HUES64 (cell line): ENCODE results near the gene H2BW2.
"Not testable (repeated sequence)": the region's sequence is repeated elsewhere in the genome, so short reads cannot be mapped to it uniquely, and the experiment has no call there.

Source experiments
- H3K27ac ChIP-seq: 2 replicates; pipeline ENCODE4 v1.7.0; 2013; ENCODE audit warnings: low read depth, low read length, inconsistent platforms
- H3K27me3 ChIP-seq: 2 replicates; pipeline ENCODE4 v1.6.1; 2013; ENCODE audit warnings: mild to moderate bottlenecking, low read length; ENCODE audit not compliant: insufficient read depth
- H3K36me3 ChIP-seq: 2 replicates; pipeline ENCODE4 v1.6.1; 2013; ENCODE audit warnings: mild to moderate bottlenecking, low read length; ENCODE audit not compliant: insufficient read depth
- H3K4me1 ChIP-seq: 2 replicates; pipeline ENCODE4 v1.6.1; 2013; ENCODE audit warnings: mild to moderate bottlenecking, low read length, moderate library complexity; ENCODE audit not compliant: insufficient read depth
- H3K4me3 ChIP-seq: 2 replicates; pipeline ENCODE4 v1.5.1; 2013; ENCODE audit warnings: mild to moderate bottlenecking, low read length, moderate library complexity
- H3K9ac ChIP-seq: 2 replicates; pipeline ENCODE4 v1.6.1; 2013; ENCODE audit warnings: mild to moderate bottlenecking, low read depth, low read length
- H3K9me3 ChIP-seq: 2 replicates; pipeline ENCODE4 v1.6.1; 2013; ENCODE audit warnings: low read depth, low read length; ENCODE audit not compliant: insufficient read depth
- WGBS: fragments of 150-250, 120-280 bp; methylation state at CpG from one replicate; pipeline ENCODE4 v1.1.7; 2013; ENCODE audit warnings: missing lambda C conversion rate; 5-methylcytosine and 5-hydroxymethylcytosine counted together

Gene H2BW2

GRCh38 chrX:104075778-104076445 is 36.2 kb downstream of the H2BW2 start, which contains the start of gene TMSB15C:
TSS of gene TMSB15C (minus strand) at chrX:104076236.
- not testable (repeated sequence) for H3K36me3 ChIP-seq, H3K9me3 ChIP-seq, H3K27me3 ChIP-seq, H3K27ac ChIP-seq, H3K4me3 ChIP-seq, H3K4me1 ChIP-seq, H3K9ac ChIP-seq
- WGBS = no CpG with 5 or more reads among the region's 46 CpGs

GRCh38 chrX:104077854-104078253 is 38.1 kb downstream of the H2BW2 start:
- not testable (repeated sequence) for H3K27me3 ChIP-seq, H3K36me3 ChIP-seq, H3K4me1 ChIP-seq, H3K9ac ChIP-seq, H3K9me3 ChIP-seq, H3K27ac ChIP-seq, H3K4me3 ChIP-seq
- WGBS = no CpG with 5 or more reads among the region's 6 CpGs

DNA sequence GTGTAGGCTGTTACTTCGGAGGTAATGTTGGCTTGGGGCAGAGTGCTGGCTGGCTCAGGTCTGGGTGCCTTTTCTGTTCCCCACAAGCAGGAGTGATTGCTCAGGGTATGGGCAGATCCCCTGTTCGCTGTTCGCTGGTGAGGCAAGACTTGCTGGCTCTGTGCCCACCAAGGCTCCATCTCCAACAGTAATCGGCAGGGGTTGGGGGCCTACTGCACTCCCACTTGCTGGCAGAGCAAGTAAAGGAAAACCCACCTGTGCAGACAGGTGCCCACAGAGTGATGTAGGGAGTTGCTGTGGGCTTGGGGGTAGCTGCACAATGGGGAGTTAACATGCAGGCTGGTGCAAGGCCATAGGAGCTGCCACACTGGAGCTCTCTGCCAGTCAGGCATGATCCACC is 44.3 kb downstream of the H2BW2 start:
- no peaks in the 10 kb centered on the region for H3K36me3 ChIP-seq
- no peaks in the 10 kb centered on the region for H3K27me3 ChIP-seq
- no peak overlapping the region for H3K27ac ChIP-seq
- no peaks in the 10 kb centered on the region for H3K9me3 ChIP-seq
- WGBS = 90% methylated on average over 4 of the region's 4 CpGs
- H3K9ac ChIP-seq = no peak overlapping the region
- H3K4me3 ChIP-seq = no peak overlapping the region
- no peaks in the 10 kb centered on the region for H3K4me1 ChIP-seq

- no peaks in the 10 kb centered on the region for H3K4me1 ChIP-seq
- H3K4me3 ChIP-seq = no peak overlapping the region
- H3K36me3 ChIP-seq = no peaks in the 10 kb centered on the region
- H3K27ac ChIP-seq = no peak overlapping the region
- WGBS = 91% methylated on average over 5 of the region's 5 CpGs
- no peak overlapping the region for H3K9ac ChIP-seq
- no peaks in the 10 kb centered on the region for H3K27me3 ChIP-seq
- H3K9me3 ChIP-seq = no peaks in the 10 kb centered on the region
These were observed 45.0 kb downstream of the H2BW2 start for GRCh38 chrX:104084534-104085277.

- Histone ChIP-seq H3K4me3 (no peak overlapping the region), H3K9me3 (no peaks in the 10 kb centered on the region), H3K36me3 (no peaks in the 10 kb centered on the region), H3K27ac (no peak overlapping the region), H3K4me1 (no peaks in the 10 kb centered on the region), H3K27me3 (no peaks in the 10 kb centered on the region), H3K9ac (no peak overlapping the region)
- 94% methylated on average over 7 of the region's 7 CpGs for WGBS
These were observed 45.7 kb downstream of the H2BW2 start for GRCh38 chrX:104085477-104085876.

DNA sequence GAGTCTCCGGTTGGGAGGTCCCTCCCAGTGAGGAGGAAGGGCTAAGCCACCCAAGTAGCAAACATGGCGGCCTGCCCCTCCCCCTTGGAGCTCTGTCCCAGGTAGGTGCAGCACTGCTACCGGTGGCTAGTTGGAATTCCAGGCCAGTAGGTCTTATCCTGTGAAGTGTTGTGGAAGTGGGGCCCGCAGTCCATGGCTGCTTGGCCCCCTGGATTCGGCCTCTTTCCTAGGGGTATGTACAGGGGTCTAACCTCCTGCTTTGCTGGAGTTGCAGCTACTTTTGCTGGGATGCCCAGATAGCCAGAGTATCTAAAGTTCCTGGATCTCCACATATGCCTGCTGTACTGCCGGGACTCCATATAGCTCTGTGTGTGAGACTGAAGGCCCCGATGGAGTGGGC is 46.2 kb downstream of the H2BW2 start:
- H3K4me1 ChIP-seq = no peaks in the 10 kb centered on the region
- no peaks in the 10 kb centered on the region for H3K27me3 ChIP-seq
- H3K27ac ChIP-seq = no peak overlapping the region
- no peak overlapping the region for H3K4me3 ChIP-seq
- H3K9me3 ChIP-seq = no peaks in the 10 kb centered on the region
- no peaks in the 10 kb centered on the region for H3K36me3 ChIP-seq
- 86% methylated on average over 7 of the region's 7 CpGs for WGBS
- no peak overlapping the region for H3K9ac ChIP-seq
